ENCODE measurements around the gene LRRC43.

The LRRC43 gene

DNA sequence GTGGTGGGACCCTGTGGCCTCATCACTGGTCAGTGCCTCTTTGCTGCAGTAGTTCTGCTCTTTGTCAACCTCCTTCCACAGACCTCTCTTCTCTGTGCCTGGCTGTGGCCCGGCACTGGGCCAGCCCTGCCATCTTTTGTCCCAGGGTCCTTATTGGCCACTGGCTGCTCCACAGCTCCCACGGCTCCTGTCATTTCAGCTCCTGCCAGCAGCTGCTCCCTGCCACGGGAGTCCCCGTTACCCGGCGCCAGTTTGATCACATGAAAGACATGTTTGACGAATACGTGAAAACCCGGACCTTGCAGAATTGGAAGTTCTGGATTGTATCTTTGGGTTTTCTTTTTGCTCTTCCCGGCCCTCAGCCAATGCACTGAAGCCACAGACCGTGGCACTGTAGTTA lies 44.3 kb upstream of the LRRC43 start:
- TF ChIP-seq, protein P1, sequence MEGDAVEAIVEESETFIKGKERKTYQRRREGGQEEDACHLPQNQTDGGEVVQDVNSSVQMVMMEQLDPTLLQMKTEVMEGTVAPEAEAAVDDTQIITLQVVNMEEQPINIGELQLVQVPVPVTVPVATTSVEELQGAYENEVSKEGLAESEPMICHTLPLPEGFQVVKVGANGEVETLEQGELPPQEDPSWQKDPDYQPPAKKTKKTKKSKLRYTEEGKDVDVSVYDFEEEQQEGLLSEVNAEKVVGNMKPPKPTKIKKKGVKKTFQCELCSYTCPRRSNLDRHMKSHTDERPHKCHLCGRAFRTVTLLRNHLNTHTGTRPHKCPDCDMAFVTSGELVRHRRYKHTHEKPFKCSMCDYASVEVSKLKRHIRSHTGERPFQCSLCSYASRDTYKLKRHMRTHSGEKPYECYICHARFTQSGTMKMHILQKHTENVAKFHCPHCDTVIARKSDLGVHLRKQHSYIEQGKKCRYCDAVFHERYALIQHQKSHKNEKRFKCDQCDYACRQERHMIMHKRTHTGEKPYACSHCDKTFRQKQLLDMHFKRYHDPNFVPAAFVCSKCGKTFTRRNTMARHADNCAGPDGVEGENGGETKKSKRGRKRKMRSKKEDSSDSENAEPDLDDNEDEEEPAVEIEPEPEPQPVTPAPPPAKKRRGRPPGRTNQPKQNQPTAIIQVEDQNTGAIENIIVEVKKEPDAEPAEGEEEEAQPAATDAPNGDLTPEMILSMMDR (IDR thresholded peaks at IDR 0.05; ENCODE audit: low read depth, low read length), result no peak
- in situ Hi-C loops (cut with HindIII; ENCODE audit: low sequenced_read_pairs), result no loop called here
- no peak for DNase-seq (ENCODE audit: low read depth, low spot score)
- H3K4me3 ChIP-seq (ENCODE audit: low read depth, low read length), result no peak overlapping the region

DNA sequence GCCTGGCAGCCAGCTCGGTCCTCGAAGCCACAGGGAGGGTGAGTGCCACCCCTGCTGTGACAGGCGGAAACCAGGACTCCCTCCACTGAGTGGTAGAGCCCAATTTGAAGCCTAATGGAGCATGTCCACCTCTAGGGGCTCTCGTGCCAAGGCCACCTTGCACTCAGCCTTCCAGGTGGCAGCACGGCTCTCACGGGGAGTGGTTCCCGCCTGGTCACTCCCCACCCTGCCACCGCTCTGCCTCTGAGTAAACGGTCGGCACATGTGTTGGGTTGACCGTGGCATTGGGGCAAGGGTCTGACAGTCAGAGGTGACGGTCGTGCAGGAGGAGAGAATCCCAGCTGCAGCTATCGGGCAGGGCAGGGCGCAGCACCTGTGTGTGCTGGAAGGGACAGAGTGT lies 43.7 kb upstream of the LRRC43 start:
- no peak overlapping the region for H3K4me3 ChIP-seq (ENCODE audit: low read depth, low read length)
- no peak for DNase-seq (ENCODE audit: low read depth, low spot score)
- TF ChIP-seq, protein P1 (IDR thresholded peaks at IDR 0.05; ENCODE audit: low read depth, low read length), result no peak
- in situ Hi-C loops (cut with HindIII; ENCODE audit: low sequenced_read_pairs), result no loop called here

DNA sequence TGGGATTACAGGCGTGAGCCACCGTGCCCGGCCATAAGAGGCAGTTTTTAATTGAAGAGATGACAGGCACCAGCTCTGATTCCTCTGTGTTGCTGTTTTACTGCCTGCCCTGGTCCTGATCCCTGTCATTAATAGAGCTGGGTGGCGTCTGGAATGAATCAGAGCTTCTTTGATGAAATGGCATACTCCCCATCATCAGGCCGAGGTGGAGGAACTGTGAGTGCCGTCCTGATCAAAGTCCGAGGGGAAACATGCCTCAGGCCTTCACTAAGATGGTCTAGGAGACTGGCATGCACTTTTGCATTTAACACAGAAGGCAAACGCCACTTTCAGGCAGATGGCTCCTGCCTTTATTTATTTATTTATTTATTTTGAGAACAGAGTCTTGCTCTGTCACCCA lies 43.0 kb upstream of the LRRC43 start:
- no peak for DNase-seq (ENCODE audit: low read depth, low spot score)
- TF ChIP-seq, protein P1 (IDR thresholded peaks at IDR 0.05; ENCODE audit: low read depth, low read length), result no peak
- in situ Hi-C loops (cut with HindIII; ENCODE audit: low sequenced_read_pairs), result no loop called here
- no peak overlapping the region for H3K4me3 ChIP-seq (ENCODE audit: low read depth, low read length)

DNA sequence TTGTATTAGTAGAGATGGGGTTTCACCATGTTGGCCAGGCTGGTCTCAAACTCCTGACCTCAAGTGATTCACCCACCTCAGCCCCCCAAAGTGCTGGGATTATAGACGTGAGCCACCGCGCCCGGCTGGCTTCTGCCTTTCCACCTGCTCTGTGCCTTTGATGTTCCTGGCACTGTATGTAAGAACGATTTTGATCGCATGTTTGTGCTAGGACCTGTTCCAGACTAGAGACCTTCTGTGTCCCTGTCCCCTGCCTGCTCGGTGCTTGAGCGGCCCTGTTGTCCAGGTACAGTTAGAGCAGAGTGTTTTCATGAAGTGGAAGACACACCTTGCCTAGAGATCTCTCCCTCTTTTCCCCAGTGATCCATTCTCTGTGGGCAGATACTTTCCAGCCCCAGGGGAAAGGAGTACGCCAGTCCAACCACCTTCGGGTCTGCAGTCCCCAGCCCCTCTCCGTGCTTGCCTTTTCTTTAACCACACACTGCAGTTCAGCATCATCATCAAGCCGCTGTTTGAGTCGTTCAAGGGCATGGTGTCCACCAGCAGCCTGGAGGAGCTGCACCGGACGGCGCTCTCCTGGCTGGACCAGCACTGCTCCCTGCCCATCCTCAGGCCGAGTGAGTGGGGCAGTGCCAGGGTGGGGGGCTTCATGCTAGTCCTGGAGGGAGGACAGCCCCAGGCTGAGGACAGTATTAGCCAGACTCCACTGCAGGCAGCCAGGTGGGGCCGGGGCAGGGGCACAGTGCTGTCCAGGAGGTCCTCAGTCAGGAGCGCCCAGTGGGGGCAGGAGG lies 42.3 kb upstream of the LRRC43 start:
- DNase-seq (ENCODE audit: low read depth, low spot score), result no peak
- in situ Hi-C loops (cut with HindIII; ENCODE audit: low sequenced_read_pairs), result no loop called here

DNA sequence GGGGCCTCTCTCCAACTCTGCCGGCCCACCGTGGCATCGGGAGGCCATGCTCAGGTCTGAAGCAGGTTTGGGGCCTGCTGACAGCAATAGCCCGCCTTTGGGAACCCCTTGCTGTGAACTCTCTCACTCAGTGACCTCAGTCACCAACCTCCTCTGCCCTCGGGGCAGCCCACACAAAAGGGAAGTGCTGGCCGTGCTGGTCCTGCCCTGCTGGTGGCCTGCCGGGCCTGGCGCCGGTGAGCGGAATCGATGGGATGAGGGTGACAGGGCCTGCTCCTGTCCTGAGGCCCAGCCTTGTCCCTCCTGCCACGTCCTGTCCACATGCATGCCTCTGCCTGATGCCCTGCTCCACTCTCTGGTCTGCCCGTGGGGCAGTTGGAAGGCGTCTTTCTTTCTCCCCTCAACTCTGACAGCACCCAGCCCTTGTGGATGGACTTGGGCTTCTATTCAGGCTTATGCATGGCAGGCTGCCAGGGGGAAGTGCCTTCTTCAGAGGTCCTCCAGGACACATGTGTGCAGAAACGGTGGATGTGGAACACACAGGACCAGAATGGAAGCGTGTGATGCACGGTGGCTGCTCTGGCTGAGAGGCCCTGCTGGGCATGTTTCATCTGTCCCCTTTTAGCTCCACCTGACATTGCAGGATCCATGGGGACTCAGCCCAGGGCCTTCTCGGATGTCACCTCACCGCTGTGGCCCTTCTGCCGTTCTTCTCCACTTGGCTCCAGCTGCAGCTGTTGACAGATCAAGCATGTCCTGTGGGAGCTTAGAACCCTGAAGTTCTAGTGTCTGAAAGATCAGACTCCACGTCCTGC lies 40.8 kb upstream of the LRRC43 start:
- no peak overlapping the region for H3K4me3 ChIP-seq (ENCODE audit: low read depth, low read length)
- DNase-seq (ENCODE audit: low read depth, low spot score), result no peak
- in situ Hi-C loops (cut with HindIII; ENCODE audit: low sequenced_read_pairs), result no loop called here
- TF ChIP-seq, protein P1 (IDR thresholded peaks at IDR 0.05; ENCODE audit: low read depth, low read length), result no peak

More for the DNA sequence above, 42.3 kb upstream of the LRRC43 start:
- no peak overlapping the region for H3K4me3 ChIP-seq (ENCODE audit: low read depth, low read length)
- TF ChIP-seq, protein P1 (IDR thresholded peaks at IDR 0.05; ENCODE audit: low read depth, low read length), result no peak

DNA sequence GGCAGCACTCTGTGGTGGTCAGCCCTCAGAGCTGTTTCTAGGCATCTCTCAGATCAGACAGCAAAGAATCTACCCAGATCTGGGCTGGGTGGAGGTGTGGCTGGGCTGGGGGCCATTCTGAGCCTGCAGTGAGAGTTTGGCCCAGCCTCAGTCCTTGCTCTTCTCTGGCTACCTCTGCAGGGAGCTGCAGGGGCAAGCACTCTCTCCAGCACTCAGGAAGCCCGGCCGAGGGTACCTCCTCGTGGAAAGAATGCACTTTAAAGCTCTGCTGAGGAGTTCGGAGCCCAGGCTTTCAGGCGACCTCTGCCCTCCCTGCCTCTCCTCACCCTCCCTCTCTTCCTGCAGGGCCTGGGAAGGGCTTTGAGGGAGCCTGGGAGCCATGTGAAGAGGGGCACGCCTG lies 40.1 kb upstream of the LRRC43 start:
- no peak for DNase-seq (ENCODE audit: low read depth, low spot score)
- TF ChIP-seq, protein P1 (IDR thresholded peaks at IDR 0.05; ENCODE audit: low read depth, low read length), result no peak
- H3K4me3 ChIP-seq (ENCODE audit: low read depth, low read length), result no peak overlapping the region
- in situ Hi-C loops (cut with HindIII; ENCODE audit: low sequenced_read_pairs), result no loop called here
